Central memory CD4-positive, alpha-beta T cell (primary cell): ENCODE measurements around the gene SMAD6.

ENCODE experiments used
- DNase-seq: peaks from one replicate; pipeline ENCODE4 v3.0.0; 2022

SMAD6 gene

DNA sequence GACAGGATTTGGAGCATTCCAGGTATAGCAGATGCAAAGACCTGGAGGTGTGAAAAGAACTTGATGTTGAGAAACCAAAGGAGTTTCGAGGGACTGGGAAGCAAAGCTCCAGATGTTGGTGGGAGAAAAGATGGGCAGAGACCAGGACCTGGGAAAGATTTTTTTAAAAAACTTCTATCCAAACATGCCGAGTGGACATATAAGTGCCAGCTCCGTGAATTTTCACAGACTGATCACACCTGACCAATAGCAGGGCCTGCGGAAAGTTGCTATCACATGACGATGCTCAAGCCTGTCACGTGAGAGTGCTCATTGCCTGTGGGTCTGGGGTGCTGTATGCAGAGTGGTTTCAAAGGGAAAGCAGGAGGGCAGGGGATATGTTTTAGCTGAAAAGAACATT is 19.9 kb downstream of the SMAD6 start:
- DNase-seq: no peak

DNA sequence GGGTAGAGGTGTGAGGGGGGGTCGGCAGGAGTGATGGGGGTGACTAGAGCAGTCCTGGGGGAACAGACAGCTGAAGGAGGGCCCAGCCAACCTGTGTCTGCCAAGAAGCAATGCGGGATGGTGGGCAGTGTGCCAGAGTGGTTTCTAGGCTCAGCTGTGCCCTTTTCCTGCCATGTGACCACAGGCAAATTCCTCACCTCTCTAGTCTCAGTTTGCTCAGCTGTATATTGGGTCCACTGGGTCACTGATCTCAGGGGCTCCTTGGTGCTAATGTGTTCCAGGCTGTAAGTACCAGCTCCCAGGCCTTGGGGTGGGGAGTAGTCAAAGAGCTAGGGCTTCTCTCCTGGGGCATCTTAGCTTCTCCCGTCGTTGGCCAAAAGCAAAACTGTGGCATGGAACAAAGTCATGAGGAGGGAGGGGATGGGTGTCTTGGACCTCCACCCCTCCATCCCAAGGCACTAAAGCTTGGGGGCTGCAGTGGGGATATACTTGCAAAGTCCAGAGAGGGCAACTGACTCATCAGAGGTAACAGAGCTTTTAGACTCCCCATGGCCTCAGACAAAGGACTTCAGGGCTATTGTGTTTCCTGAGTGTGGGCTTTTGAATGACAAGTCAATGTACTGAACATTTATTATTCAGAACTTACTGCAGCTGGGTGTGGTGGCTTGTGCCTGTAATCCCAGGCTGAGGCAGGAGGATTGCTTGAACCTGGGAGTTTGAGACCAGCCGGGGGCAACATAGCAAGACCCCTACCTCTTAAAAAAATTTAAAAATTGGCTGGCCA is 20.9 kb downstream of the SMAD6 start:
- DNase-seq: no peak

DNA sequence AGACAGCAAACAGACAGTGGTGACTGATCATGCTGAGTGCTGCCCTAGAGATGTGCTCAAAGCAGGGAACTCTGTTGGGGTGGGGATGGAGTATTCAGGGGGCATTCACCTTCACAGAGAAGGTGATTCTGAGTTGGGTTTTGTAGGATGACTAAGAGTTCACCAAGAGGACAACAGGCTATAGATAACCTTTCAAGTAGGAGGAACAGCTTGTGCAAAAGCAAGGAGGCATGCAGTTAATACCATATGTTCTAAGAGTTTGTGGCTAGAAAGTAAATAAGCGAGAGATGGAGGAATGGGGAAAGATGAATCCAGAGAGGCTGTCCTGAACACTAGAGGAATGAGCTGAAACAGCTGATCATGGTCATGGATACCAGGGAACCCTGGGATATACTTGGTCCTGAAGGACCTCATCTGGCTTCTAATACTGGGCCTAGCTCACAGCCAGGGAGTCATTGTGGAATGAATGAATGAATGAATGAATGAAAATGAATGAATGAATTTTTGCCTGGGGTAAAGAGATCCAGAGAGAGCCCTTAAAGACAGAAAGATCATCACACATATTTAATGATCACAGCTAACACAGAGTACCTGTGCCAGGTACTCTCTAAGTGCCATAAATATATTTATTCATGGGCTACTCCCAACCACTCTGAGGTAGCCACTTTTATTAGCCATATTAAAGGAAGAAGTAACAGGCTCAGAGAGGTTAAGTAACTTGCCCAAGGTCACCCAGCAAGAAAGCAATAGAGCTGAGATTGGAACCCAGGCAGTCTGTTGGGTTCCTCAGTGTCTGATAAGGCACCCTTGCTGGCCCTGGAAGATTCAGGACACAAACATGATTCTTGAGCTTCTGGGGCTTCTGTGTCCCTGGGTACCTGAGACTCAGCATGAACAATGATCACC is 22.0 kb downstream of the SMAD6 start:
- DNase-seq: no peak

DNA sequence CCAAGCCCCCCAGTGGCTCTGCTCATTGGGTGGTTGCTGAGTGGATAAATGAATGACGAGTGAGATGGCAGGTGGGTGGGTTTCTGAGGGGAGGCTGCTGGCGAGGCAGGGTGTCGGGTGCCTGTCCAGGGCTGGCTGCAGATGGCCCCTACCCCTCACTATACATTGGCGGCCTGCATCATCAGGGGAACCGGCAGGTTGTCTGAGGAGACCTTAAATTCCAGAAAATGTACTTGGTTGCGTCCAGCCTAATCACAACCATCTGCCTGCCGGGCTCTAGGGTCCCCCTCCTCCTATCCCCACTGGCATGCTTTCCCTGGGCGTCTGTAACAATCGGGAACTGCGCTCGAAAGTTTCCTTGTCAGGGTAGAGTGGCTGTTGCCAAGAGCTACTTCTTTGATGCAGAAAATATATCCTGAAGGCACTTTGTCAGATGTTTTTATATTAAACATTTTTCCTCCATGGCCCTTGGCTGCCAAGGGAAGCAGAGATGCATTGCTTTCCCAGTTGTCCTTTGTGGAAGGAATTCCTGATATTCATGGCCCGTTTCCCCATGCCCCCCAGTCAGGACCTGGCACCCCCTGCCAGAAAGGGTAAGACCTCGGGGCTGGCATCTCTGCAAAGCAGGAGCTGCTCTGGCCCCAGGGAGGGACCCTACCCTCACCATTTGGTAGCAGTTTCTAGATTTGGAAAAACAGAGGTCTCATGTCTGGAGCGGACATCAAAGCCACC is 22.9 kb downstream of the SMAD6 start:
- DNase-seq: no peak

DNA sequence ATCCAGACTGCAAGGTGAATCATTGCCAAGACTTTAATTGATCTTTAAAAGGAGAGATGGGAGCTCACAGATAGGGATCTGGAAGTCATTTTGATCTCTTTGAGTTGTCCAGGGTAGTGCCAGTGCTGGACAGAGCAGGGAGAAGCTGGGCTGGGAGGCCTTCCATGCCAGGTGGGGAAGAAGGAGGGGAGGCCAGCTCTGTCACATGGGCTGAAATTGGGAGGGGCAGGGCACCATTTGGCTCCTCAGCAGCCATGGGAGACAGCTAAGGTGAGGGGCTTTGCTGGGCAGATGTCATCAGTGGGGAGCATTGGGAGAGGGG is 23.4 kb downstream of the SMAD6 start:
- DNase-seq: no peak

DNA sequence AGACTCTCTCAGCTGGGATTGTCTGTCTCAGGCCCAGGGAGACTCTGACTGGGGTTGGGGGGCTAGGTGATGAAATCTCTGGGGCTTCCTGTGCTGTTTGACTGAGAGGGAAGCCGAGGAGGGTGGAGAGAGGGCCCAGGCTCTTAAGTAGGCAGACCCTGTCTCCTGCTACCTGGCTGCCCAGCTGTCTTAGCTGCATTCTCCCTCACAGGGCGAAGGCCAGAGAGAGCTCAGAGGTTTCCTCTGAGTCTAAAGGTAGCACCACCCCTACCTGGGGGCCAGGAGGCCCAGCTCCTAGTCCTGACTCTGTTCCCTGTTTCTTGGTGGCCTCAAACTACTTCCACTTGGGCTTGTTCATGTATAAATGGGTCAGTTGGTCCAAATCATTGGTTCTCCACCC is 24.4 kb downstream of the SMAD6 start:
- no peak for DNase-seq

DNA sequence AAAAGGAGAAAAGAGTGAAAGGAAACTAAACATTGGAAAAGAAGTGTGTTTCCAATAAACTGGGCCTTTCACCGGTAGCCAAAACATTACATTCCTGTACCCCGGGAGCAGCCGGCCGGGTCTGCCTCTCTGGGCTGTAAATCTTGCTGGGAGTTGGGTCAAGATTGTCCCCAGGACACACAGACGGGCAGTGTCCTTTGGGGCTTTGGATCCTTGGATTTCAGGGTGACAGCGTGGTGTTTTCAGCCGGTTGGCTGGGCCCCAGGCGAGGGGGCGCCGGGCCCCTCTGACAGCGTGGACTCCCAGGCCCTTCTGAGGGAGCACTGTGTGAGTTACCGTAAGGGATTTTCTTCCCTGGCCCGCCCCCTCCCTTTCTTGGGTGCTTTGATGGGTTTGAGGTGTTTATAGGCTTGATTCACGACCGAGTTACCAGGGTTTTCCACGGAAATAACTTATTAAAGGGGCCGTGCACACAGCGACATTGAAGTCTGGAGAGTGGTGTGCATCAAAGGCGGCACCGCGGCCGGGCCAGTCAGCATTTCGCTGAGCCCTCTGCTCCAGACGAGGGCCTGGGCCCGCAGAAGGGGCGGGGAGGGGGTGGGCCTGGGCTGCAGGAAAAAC is 27.4 kb downstream of the SMAD6 start:
- DNase-seq: no peak

DNA sequence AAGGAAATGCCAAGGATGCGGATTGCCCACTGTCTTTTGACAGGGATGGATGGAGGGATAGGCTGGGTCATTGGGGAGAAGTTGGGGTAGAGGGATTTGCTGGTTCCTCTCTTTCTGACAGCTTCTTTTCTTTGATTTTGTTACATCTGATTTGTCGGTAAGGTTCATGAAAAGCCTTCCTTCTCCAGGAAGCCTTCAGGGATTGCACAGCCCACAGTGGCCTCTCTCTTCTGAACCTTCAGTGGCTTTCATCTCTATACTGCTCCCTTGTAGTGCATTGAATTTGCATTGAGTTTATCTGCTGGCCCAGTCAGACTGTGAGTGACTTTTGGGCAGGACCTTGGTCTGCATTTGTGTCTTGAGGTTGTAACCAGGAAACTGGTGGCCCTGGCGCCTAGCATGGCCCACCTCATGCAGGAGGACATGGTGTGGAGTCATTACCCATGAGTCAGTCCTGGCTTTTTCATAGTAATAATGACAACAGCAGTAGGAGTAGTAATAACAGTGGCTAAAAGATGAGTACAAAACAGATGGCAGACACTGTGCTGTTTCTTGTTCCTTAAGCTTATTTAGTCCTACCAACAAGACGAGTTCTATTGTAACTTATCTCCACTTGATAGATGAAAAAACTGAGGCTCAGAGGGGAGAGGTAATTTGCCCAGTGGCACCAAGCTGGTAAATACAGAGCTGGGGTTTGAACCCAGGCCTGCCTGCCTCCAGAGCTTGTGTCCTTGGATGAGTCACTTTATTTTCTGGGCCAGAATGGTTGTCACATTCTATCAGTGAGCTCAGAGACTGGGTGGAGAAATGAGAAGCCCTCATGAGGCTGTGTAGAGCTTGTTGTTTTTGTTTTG is 28.4 kb downstream of the SMAD6 start:
- no peak for DNase-seq

DNA sequence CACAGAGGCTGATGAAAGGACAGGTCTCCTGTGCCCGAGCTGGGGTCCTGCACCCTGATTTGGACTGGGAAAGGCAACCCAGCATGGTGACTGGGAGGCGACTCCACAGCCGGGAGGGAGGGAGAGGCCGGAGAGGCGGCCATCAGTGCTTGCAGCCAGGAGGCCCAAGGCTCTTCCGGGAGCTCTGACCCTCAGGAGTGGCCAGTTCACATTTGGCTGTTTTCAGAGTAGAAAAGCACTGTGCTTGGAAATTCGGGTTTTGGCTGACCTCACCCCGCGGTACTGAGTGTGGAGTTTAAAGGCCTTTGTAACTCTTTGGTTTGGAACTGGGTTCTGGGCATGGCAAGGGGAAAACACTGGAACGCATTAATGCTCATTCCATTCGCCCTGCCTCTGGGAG is 31.9 kb downstream of the SMAD6 start:
- DNase-seq: no peak

DNA sequence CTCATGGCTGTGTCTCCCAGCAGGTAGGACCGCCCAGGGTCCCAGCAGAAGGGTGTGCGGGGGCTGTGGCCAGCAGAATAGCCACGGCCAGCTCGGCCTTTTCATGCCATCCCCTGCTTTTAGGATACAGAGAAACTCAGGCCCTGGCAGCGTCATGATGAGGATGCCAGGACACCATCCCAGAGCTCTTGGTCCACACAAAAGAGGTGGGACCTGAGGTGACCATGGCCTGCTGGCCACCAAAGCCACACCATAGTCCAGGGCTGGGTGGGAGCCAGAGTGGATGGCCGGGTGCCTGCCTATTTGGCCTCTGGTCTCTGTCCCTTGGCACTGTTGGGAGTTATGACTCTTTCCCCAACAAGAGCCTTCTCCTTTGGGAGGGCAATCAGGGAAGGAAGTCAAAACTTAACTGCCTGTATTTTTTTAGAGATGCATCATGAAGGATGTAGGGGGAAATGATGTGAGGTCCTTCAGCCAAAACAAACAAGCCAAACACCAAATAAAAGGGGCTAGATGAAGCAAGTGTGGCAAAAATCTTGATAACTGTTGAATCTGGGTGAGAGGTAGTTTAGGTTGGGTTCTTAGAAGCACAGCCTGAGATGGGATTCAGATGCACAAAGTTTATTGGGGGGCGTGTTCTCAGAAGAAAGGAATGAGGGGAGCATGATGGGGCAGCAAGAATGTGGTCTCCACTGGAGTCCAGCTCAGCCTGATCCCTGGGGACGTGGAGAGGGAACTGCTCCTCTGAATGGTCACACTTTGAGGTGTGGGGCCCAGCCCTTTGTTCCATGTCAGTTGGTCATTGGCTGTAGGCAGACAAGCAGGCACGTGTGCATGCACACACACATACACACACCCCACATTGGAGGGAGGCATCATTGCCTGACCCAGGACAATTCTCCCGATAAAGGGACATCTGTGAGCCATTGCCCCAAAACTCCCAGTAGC is 33.2 kb downstream of the SMAD6 start:
- no peak for DNase-seq

DNA sequence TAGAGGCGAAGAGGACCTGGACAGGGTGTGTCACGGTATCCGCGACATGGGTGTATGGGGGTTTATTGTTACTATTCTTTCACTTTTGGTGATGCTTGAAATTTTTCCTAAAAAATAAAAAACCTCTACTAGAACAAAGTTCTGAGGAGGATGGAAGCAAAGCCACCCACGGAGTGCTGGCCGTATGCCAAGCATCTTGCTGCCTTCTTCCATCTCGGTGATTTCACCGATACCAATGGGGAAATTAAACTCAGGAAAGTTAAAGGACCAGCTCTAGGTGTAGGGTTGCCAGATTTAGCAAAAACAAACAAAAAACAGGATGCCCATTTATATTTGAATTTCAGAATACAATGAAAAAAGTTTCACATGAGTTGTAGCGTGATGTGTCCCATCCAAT is 33.9 kb downstream of the SMAD6 start:
- DNase-seq: no peak

DNA sequence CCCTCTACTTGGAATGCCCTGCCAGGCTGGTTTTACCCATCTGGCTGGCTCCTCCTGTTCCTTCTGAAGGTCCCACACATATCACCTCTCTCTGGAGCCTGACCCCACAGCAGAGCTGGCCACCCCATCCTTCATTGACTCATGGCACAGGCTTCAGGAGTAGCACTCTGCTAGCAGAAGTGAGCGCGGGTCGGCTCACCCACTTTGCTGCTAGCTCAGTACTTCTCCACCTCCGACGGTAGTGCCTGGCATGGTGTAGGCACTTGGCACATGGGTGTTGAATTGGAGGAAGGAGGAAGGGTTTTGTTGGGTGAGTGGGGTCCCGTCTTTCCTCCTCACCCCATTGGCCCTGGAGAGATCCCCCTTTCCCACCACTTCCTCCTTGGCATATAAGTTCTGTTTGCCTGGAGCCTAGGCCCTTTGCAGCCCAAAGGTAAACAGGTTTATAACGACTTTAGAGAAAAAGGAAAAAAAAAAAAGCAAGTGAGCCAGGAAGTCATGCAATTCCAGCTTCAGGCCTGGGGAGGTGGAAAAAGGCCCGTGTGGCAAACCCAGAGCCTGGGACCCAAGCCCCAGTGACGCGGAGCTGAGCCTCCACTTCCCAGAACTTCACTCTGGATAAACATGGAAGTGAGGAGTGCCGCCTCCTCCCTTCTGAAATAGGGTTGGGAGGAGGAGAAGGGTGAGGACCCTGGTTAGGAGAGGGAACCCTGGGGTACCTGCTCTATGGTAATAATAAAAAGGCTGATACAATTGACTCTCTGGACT is 35.4 kb downstream of the SMAD6 start:
- DNase-seq: no peak

DNA sequence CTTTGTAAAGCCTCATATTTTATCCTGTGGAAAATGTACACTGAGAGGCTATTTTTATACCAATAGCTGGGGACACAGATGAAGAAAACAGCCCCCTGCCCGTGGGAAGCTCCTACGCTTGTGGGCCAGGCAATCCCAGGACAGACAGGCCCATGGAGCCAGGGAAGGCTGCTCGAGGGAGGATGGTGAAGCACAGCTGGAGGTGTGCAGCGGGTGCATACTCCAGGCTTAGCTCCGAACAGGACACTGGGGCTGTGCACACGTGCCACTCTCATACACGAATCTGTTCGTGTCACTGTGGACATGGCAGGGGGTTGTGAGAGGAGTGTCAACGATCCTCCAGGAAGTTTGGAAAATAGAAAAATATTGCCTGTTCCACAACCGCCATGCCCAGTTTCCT is 36.1 kb downstream of the SMAD6 start:
- DNase-seq: no peak

DNA sequence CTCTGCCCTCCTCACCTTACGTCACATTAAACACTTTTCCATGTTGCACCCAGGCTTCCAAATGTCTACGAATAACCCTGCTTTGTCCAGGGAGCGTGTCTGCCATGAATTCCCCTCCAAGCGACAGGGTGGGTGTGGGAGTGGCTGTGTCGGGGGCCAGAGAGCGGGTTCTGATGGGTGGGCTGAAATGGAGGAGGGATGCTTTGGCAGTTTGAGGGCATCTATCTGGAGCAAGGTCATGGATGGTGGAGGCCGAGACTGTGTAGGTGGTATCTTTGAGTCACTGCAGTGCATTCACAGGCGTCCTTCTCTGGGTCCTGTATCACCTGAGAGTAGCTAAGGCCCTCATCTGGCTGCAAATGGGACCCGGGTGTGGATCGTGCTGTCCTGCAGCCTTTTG is 36.6 kb downstream of the SMAD6 start:
- DNase-seq: no peak

DNA sequence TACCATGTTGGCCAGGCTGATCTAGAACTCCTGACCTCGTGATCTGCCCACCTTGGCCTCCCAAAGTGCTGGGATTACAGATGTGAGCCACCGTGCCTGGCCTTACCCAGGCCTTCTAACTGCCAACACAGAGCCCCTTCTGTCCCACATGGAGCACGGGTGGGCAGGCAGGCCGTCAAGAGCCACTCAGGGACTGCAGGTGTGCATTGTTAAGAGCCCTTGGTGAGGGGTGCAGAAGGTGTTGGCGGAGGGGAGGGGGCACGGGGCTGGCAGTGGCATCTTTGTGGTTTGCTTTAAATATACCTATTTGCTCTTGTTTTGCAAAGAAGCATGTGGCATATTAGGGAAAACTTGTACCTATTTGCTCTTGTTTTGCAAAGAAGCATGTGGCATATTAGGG is 37.3 kb downstream of the SMAD6 start:
- DNase-seq: no peak

DNA sequence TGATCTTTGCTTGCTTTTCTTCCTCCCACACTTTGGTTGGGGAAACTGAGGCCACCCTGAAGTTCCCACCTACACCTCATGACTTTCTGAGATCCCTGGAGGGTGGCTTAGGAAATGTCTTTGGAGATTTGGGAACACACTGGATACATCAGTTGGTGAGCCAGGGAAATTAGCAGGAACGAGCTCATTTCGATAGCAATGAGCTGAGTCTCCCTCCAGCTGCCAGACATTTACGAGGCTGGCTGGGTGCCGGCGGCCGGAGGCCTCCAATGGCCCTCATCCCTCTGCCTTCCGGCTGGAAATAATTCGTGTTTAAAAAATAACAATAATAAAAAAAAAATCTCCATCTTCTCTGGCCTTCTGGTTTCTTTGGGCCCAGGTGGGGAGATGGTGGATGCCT is 38.8 kb downstream of the SMAD6 start:
- no peak for DNase-seq

DNA sequence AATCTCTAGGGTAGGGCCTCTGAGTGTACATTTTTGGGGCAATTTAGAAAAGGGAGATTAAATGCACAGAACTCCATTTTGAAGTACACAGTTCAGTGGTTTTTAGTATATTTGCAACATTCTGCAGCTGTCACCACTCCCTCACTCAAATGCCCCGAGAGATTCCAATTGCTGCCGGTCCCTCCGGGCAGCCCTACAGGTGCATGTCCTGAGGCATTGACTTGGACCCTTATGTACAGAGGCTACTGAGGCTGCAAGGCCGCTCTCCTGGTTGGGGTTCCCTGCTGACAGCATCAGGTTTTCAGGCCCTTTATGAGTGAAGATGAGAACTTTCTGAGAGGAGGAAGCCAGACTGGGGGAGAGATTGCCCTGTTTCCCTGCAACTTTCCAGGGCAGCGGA is 39.6 kb downstream of the SMAD6 start:
- no peak for DNase-seq

DNA sequence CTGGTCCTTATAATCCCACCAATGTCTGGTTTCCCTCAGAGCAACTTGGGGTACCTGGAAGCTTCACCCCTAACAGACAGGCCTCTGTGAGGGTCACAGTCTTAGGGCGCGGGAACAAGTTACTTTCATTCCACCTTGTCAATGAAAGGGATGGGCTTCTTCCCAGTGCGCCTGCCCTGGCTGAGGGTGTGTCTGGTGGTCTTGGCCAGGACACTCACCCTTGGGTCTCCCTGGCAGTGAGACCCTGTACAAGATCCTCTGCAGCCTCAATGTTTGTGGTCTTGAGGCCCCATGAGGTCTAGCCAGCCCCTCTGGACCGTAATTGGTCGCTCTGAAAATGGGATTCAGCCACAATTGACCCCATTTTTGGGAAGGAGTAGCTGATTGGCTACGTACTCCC is 40.2 kb downstream of the SMAD6 start:
- no peak for DNase-seq

DNA sequence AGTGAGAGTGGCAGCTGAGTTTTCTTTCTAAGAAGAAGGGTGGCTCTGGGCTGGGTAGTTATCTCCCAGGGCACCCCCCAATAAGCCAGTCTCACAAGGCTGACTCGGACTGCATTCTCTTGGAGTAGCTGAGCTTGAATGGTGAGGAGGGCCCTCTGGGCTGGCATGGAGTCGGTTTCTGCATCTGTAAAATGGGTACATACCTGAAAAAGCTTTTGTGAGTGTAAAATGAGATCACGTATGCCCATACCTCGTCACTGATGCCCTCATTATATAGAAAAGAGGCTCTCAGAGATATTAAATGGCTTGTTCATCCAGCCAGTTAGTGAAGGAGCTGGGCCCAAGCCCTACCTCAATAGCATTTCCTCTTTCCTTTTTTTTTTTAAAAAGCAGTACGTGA is 41.2 kb downstream of the SMAD6 start:
- no peak for DNase-seq
